HG03175 (cell line): ENCODE measurements around the gene ANKRD24.
"Not testable (repeated sequence)": the region's sequence is repeated elsewhere in the genome, so short reads cannot be mapped to it uniquely, and the experiment has no call there.

Experiments
- ATAC-seq: cut with Tn5 transposase; IDR thresholded peaks from one replicate; pipeline ENCODE4 v1.9.1; 2021; ENCODE audit warnings: mild to moderate bottlenecking, moderate library complexity; ENCODE audit not compliant: unreplicated experiment

The ANKRD24 gene

GRCh38 chr19:4197625-4198466 lies 15.4 kb downstream of the ANKRD24 start:
- no peak for ATAC-seq

DNA sequence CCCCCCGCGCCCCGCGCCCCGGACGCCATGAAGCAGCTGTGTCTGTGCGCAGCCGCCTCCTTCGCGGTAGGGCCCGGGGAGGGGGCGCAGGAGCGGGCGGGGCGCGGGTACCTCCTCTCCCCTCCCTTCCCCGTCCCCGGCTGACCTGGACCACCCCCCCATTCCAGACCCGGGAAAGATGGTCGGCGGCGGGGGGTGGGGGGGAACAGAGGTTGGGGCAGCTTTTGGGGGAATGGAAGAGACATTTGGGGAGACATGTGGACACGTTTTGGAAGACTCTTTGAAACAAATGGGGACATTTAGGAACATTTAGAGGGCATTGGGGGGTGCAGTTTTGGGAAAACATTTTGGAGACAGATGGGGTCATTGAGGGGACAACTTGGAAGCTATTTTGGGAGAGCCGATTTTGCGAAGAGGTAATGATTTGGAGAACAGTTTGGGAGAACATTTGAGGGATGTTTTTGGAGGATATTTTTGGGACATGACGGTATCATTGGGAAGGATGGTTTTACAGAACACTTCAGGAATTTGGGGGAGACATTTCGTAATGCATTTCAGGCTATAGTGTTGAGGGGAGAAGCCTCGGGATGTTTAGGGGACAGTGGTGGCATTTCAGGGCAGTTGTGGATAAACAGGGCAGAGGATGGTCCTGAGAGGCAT lies 16.1 kb downstream of the ANKRD24 start:
- ATAC-seq: no peak

- ATAC-seq: no peak
These were observed 17.3 kb downstream of the ANKRD24 start for GRCh38 chr19:4199699-4200293.

- ATAC-seq: no peak
These were observed 18.6 kb downstream of the ANKRD24 start for GRCh38 chr19:4200940-4201542.

DNA sequence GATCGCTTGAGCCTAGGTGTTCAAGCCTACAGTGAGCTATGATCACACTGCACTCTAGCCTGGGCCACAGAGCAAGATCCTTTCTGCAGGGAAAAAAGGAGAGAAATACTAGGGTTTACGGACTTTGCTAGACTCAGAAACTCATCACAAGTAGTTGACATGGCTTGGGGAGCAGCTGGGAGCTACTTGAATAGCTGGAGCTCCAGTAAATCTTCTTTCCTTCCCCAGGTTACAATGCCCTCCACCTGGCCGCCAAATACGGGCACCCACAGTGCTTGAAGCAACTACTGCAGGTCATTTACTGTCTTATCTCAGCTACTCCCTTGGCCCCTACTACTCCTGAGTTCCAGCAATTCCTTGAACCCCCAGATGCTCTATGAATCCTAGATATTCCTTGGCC lies 19.3 kb downstream of the ANKRD24 start:
- no peak for ATAC-seq

DNA sequence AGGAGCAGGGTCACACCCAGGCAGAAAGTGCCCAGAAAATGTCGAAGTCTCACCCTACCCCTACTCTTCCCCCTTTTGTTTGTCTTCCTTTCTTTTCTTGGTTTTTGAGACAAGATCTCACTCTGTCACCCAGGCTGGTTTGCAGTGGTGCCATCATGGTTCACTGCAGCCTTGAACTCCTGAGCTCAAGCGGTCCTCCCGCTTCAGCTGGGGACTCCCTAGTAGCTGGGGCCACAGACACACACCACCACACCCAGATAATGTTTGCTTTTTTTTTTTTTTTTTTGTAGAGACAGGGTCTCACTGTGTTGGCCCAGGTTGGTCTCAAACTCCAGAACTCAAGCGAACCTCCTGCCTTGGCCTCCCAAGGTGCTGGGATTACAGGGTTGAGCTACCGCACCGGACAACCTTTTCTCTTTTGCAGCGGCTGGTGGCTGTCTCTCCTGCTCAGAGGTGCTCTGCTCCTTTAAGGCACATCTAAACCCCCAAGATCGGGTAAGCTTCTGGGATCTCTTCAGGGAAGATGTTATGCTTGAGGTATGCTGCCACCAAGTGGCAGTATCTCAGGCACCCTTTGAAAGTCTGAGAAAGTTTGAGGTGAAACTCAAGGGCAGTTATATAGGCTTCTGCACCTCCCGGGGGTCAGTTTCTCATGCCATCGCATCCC lies 24.5 kb downstream of the ANKRD24 start:
- no peak for ATAC-seq

DNA sequence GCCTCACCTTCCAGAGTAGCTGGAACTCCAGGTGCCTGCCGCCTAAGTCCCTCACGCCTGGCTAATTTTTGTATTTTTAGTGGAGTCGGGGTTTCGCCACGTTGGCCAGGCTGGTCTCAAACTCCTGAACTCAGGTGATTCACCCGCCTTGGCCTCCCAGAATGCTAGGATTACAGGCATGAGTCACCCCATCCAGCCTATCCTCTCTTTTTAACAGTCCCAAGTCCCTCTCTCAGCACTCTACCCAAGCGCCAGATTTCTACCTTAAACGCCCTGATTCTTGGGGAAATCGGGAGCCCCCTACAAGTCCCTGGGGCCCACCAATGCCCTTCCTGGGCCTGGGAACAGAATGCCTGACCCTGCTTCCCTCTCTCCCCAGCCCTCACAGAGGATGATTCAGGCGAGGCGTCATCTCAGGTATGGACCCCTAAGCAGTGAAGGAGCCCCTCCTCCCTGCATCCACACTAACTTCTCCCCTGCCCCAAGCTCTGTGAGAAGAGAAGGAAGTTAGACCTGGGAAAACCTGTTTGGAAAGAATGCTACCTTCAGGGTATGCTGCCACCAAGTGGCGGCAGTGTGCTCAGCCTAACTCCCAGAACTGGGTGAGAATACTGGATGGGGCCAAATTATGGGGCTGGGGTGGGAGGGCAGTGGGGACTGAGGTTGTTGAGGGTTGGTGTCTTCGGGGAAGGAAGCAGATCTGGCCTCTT lies 26.1 kb downstream of the ANKRD24 start:
- no peak for ATAC-seq

DNA sequence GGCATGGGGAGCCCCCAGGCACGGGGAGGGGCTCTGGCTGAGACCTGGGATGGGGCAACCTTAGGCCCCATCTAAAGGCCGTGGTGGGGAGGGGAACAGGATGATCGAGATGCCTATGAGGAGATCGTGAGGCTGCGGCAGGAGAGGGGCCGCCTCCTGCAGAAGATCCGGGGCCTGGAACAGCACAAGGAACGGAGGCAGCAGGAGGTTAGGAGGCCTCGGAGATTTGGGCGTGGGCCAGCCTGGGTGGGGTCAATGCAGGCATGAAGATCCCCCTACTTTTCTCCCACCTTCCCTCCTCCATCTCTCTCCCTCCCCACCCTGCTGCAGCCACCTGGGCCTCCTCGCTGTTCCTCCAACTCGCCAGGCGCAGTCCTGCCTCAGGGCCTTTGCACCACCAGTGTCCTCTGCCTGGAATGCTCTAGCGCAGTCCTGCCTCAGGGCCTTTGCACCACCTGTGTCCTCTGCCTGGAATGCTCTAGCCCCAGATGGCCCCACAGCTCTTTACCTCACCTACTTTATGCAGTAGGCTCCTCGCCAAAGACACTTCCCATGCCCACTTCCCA lies 27.8 kb downstream of the ANKRD24 start:
- no peak for ATAC-seq

DNA sequence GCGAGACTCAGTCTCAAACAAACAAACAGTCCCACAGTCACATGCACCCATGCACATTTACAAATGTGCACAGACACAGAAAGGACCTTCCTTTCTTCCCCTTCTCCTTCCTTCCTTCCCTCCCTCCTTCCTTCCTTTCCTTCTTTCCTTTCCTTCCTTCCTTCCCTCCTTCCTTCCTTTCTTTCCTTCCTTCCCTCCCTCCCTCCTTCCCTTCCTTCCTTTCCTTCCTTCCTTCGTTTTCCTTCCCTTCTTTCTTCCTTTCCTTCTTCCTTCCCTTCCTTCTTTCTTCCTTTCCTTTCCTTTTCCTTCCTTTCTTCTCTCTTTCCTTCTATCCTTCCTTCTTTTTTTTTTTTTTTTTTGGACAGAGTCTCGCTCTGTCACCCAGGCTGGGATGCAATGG lies 30.6 kb downstream of the ANKRD24 start:
- ATAC-seq: no peak

- ATAC-seq: no peak
These were observed 33.3 kb downstream of the ANKRD24 start for GRCh38 chr19:4215807-4216206.

GRCh38 chr19:4216846-4217245 lies 34.4 kb downstream of the ANKRD24 start:
- ATAC-seq: no peak

- ATAC-seq: no peak
These were observed 35.2 kb downstream of the ANKRD24 start for GRCh38 chr19:4217429-4218264.

DNA sequence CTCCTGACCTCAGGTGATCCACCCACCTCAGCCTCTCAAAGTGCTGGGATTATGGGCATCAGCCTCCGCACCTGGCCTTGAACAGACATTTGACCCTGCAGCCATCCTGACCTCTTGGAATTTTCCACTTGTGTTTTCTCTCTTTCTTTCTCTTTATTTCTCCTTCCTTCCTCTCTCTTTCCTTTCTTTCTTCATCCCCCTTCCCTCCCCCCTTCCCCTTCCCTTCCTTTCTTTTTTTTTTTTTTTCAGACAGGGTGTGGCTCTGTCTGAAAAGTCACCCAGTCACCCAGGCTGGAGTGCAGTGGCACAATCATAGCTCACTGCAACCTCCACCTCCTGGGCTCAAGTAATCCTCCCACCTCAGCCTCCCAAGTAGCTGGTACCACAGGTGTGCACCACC lies 36.0 kb downstream of the ANKRD24 start:
- not testable (repeated sequence) for ATAC-seq

DNA sequence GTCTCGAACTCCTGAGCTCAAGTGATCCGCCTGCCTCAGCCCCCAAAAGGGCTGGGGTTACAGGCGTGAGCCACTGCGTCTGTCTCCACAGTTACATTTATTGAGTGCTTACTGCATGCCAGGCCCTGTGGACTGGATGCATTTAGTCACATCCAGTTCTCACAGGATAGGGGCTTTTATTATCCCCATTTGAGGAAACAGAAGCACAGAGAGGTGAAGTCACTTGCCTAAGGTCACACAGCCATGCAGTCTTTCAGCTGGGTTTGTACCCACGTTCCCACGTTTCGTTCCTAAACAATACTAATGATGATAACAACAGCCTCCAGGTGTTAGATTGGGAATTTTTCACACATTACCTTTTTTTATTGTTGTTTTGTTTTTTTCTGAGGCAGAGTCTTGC lies 37.7 kb downstream of the ANKRD24 start:
- no peak for ATAC-seq

- ATAC-seq: no peak
These were observed 42.0 kb downstream of the ANKRD24 start for GRCh38 chr19:4224470-4224869.

DNA sequence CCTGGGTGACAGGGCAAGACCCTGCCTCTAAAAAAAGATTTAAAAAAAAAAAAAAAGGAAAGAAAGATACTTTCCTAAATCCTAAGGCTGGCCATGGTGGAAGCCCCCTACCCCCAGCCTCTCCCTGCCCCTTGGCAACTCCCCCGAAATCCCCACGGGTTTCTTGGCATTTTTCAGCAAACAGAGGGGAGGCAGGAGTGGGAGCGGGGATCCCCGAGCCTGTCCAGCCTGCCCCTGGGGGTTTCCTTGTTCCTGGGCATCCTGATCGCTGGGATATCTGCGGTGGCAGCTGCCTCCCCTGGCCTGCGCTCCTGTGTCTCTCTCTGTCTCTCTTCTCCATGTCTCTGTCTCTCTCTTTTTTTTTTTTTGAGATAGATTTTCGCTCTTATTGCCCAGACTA lies 43.4 kb downstream of the ANKRD24 start:
- no peak for ATAC-seq

DNA sequence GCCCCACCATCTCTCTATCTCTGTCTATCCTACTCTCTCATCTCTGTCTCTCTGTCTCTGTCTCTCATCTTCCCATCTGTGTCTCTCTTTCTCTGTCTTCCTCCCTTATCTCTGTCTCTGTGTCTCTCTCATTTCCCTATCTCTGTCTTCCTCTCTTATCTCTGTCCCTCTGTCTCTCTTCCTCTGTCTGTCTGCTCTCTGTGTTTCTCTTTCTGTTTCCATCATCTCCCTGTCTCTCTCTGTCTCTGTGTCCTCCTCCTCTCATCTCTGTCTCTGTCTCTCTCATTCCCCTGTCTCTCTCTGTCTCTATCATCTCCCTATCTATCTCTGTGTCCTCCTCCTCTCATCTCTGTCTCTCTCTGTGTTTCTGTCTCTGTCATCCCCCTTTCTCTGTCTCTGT lies 45.3 kb downstream of the ANKRD24 start:
- ATAC-seq: no peak

DNA sequence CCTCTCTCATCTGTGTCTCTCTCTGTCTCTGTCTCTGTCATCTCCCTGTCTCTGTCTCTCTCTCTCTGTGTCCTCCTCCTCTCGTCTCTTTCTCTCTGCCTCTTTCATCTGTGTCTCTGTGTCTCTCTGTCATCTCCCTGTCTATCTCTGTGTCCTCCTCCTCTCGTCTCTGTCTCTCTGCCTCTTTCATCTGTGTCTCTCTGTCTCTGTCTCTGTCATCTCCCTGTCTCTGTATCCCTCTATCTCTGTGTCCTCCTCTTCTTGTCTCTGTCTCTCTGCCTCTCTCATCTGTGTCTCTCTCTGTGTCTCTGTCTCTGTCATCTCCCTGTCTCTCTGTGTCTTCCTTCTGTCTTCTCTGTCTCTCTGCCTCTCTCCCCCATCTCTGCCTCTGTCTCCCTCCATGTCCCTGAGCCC lies 46.3 kb downstream of the ANKRD24 start:
- ATAC-seq: no peak
